GM23338 (cell line): ENCODE measurements around the gene SERBP1. TPM values are rescaled to one million over a fixed set of nuclear protein-coding genes. Genes with fewer than 3 reads are reported as not detected.

Experiments
- ATAC-seq: fragments of 200-7000 bp; cut with Tn5 transposase; 3 replicates; pipeline ENCODE4 v1.9.1; 2020
- DNase-seq: peaks from one replicate; pipeline ENCODE4 v3.0.0-alpha.2; 2015; ENCODE audit warnings: low spot score
- H2AFZ ChIP-seq: fragments of 200-600 bp; sonication (generic); 2 replicates; pipeline ENCODE4 v1.8.0; 2016; ENCODE audit warnings: antibody characterized with exemption, mild to moderate bottlenecking, moderate library complexity
- H3F3A ChIP-seq: fragments of 200-600 bp; sonication (generic); replicated peaks from 2 replicates; pipeline ENCODE4 v1.8.0; 2017; ENCODE audit warnings: antibody characterized with exemption, mixed run types, low read depth
- H3K27ac ChIP-seq: fragments of 200-600 bp; sonication (generic); 2 replicates; pipeline ENCODE4 v1.6.1; 2016; ENCODE audit warnings: low read depth
- H3K27me3 ChIP-seq: fragments of 200-600 bp; sonication (generic); 2 replicates; pipeline ENCODE4 v1.8.0; 2016; ENCODE audit warnings: mild to moderate bottlenecking, mixed run types, moderate library complexity; ENCODE audit not compliant: insufficient read depth
- H3K36me3 ChIP-seq: fragments of 200-600 bp; sonication (generic); 2 replicates; pipeline ENCODE4 v1.8.0; 2016; ENCODE audit warnings: mild to moderate bottlenecking; ENCODE audit not compliant: insufficient read depth
- H3K4me1 ChIP-seq: fragments of 200-600 bp; sonication (generic); 2 replicates; pipeline ENCODE4 v1.8.0; 2016; ENCODE audit warnings: mild to moderate bottlenecking, moderate library complexity; ENCODE audit not compliant: insufficient read depth
- H3K4me2 ChIP-seq: fragments of 200-600 bp; sonication (generic); 2 replicates; pipeline ENCODE4 v1.7.1; 2017; ENCODE audit warnings: mixed run types
- H3K4me3 ChIP-seq: fragments of 200-600 bp; sonication (generic); 2 replicates; pipeline ENCODE4 v1.6.1; 2016; ENCODE audit warnings: mixed run types
- H3K79me2 ChIP-seq: fragments of 200-600 bp; sonication (generic); replicated peaks from 2 replicates; pipeline ENCODE4 v1.8.0; 2017; ENCODE audit warnings: mild to moderate bottlenecking; ENCODE audit not compliant: insufficient read depth
- H3K9me2 ChIP-seq: fragments of 200-600 bp; sonication (generic); 2 replicates; pipeline ENCODE4 v1.8.0; 2017; ENCODE audit not compliant: insufficient read depth
- H4K20me1 ChIP-seq: fragments of 200-600 bp; sonication (generic); replicated peaks from 2 replicates; pipeline ENCODE4 v1.8.0; 2017; ENCODE audit warnings: mild to moderate bottlenecking; ENCODE audit not compliant: insufficient read depth
- H3K27ac Mint-ChIP-seq: 2 replicates; pipeline ENCODE4 v1.8.0; 2020; ENCODE audit warnings: inconsistent platforms, mild to moderate bottlenecking, moderate library complexity, mixed read lengths
- H3K27me3 Mint-ChIP-seq: 3 replicates; pipeline ENCODE4 v1.8.0; 2022; ENCODE audit warnings: low read depth, mild to moderate bottlenecking, moderate library complexity, mixed read lengths, inconsistent platforms; ENCODE audit not compliant: insufficient read depth, poor library complexity
- H3K36me3 Mint-ChIP-seq: 3 replicates; pipeline ENCODE4 v1.8.0; 2021; ENCODE audit warnings: low read depth, mild to moderate bottlenecking, inconsistent platforms, moderate library complexity, mixed read lengths
- H3K4me1 Mint-ChIP-seq: 3 replicates; pipeline ENCODE4 v1.8.0; 2020; ENCODE audit warnings: mild to moderate bottlenecking, inconsistent platforms, mixed read lengths
- H3K4me3 Mint-ChIP-seq: 3 replicates; pipeline ENCODE4 v1.8.0; 2021; ENCODE audit warnings: moderate library complexity, mild to moderate bottlenecking, inconsistent platforms, mixed read lengths
- H3K9me3 Mint-ChIP-seq: 3 replicates; pipeline ENCODE4 v1.8.0; 2020; ENCODE audit warnings: moderate library complexity, mild to moderate bottlenecking, inconsistent platforms, mixed read lengths
- CREB1 ChIP-seq: fragments of 250-450 bp; sonication (Bioruptor Pico); IDR thresholded peaks from 2 replicates; pipeline ENCODE4 v1.5.0; 2020; ENCODE audit warnings: low read depth, mild to moderate bottlenecking, moderate library complexity
- CTCF ChIP-seq, 2 experiments: fragments of 200-600 bp in 1 of 2; sonication (generic) in 1 of 2; conservative IDR thresholded peaks; 2 replicates each; pipeline versions ENCODE4 v1.5.1 to v1.6.1; 2016 to 2017; ENCODE audit warnings: antibody characterized with exemption in 2 of 2, low read depth in 2 of 2, mild to moderate bottlenecking in 2 of 2, moderate library complexity in 1 of 2
- EZH2 ChIP-seq: fragments of 200-600 bp; sonication (generic); IDR thresholded peaks from one replicate; pipeline ENCODE4 v1.8.0; 2017; ENCODE audit warnings: antibody characterized with exemption, mild to moderate bottlenecking, low read depth; ENCODE audit not compliant: unreplicated experiment
- EZH2phosphoT487 ChIP-seq: fragments of 200-600 bp; sonication (generic); IDR thresholded peaks from one replicate; pipeline ENCODE4 v1.8.1; 2018; ENCODE audit warnings: antibody characterized with exemption; ENCODE audit not compliant: unreplicated experiment
- JUNB ChIP-seq: IDR thresholded peaks from one replicate; pipeline ENCODE4 v1.6.1; 2016; ENCODE audit warnings: antibody characterized with exemption; ENCODE audit not compliant: unreplicated experiment
- NANOG ChIP-seq: IDR thresholded peaks from 2 replicates; pipeline ENCODE4 v1.6.1; 2016; ENCODE audit warnings: antibody characterized with exemption, borderline replicate concordance
- POLR2AphosphoS5 ChIP-seq: IDR thresholded peaks from 2 replicates; pipeline ENCODE4 v1.6.1; 2016; ENCODE audit warnings: antibody characterized with exemption, low read depth
- STAT1 ChIP-seq: IDR thresholded peaks from one replicate; pipeline ENCODE4 v1.6.1; 2016; ENCODE audit warnings: antibody characterized with exemption; ENCODE audit not compliant: unreplicated experiment
- ZNF114 ChIP-seq: fragments of 250-450 bp; sonication (Bioruptor Pico); IDR thresholded peaks from 2 replicates; pipeline ENCODE4 v1.5.0; 2020; ENCODE audit warnings: mild to moderate bottlenecking, moderate library complexity
- ZNF331 ChIP-seq: fragments of 250-450 bp; sonication (Bioruptor Pico); IDR thresholded peaks from 2 replicates; pipeline ENCODE4 v1.5.0; 2020; ENCODE audit warnings: low read depth, mild to moderate bottlenecking, moderate library complexity
- polyA plus RNA-seq: library from polyadenylated mRNA; unstranded; fragments of >200 nt; fragmentation: Nextera tagmentation; extraction: Ambion mirVana; gene quantifications from 2 replicates; pipeline ENCODE4 v1.2.1, GENCODE V29; 2016
- total RNA-seq: library from RNA; depleted of rRNA; stranded (reverse); fragments of >200 nt; shearing (Covaris generic); gene quantifications from 2 replicates; pipeline ENCODE4 v1.2.3, GENCODE V29; 2014
- TF ChIP-seq, protein P1 (sequence below): IDR thresholded peaks from 2 replicates; pipeline ENCODE4 v1.6.1; 2016; ENCODE audit warnings: antibody characterized with exemption

SERBP1 gene
- total and polyA plus RNA-seq, 2 experiments from 2014 or later = 559 to 674 TPM

DNA sequence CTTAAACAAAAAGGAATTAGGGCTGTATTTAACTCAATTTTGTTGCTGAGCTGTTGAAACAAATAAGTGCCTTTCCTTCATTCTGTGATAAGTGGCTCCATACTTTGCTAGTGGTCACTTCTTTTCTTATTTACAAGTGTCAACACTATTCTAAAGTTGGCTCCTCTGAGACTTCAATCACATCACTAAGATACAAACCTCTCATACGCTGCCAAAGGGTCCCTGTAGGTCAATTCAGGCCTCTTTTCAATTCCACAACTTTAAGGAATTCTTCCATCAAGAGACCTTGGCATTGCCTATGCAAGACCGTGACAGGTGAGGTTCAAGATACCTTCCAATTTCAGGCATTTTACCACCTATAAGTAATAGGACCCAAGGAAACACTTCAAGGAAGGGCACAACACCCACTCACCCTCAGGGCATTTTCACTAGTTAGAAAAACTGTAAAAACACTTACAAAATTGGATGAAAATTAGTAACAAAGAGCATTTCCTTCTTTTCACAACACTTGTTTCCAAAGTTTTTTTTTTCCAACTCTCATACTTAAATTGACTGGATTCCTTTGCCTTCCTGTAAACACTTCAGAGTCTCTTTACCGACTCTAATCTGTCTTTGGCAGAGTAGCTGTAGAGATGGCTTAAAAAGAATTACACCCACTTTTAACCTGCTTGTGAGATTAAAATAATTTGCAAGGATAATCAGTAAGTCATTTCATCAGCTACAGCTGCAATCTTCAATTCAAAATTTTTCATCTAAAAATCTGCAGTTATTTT, 24.5 kb downstream of the SERBP1 start (continued):
- TF ChIP-seq CTCF (conservative IDR thresholded peaks at IDR 0.05; ENCODE audit: low read depth in 2 of 2) (no peak), POLR2AphosphoS5 (no peak), CREB1 (CRISPR knock-in tag) (no peak), JUNB (no peak), NANOG (no peak), ZNF114 (CRISPR knock-in tag) (no peak)

DNA sequence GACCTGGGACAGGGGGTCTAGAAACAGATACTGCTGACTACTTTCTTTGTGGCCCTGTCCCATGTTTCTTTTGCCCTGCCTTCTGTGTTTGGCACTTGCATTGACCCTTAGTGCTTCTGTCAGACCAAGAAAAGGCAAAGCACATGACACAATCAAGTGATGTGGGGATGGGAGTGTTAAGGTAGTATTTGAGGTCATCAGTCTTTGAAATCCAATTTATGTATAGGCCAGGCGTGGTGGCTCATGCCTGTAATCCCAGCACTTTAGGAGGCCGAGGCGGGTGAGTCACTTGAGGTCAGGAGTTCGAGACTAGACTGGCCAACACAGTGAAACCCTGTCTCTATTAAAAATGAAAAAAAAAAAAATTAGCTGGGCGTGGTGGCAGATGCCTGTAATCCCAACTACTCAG, 26.0 kb downstream of the SERBP1 start:
- H2AFZ ChIP-seq = no peak overlapping the region
- DNase-seq (no peak), ATAC-seq (no peak)
- H3K9me2 ChIP-seq = 0 out of 2 replicates have a peak, but pooled peaks cover 5% of the 10 kb centered on the region
- H3K9me3 Mint-ChIP-seq = no peaks in the 10 kb centered on the region
- no peaks in the 10 kb centered on the region for H3K36me3 ChIP-seq
- TF ChIP-seq CTCF (conservative IDR thresholded peaks at IDR 0.05; ENCODE audit: low read depth in 2 of 2) = no peak
- TF ChIP-seq POLR2AphosphoS5 = 0 out of 2 replicates have a peak, but pooled peaks have one; percentile 18
- H3K4me1 Mint-ChIP-seq = peaks cover 16% of the 10 kb centered on the region
- no peak overlapping the region for H3K4me2 ChIP-seq
- peaks cover 5% of the 10 kb centered on the region for H3K27me3 Mint-ChIP-seq
- no peaks in the 10 kb centered on the region; the same call in none of the 2 replicates for H4K20me1 ChIP-seq
- H3K4me1 ChIP-seq = peaks cover 6% of the 10 kb centered on the region
- no peaks in the 10 kb centered on the region for H3K79me2 ChIP-seq
- no peak overlapping the region for H3K27ac Mint-ChIP-seq
- H3K4me3 ChIP-seq = no peak overlapping the region
- no peak overlapping the region for H3K27ac ChIP-seq
- no peaks in the 10 kb centered on the region for H3K27me3 ChIP-seq
- no peak overlapping the region for H3K4me3 Mint-ChIP-seq
- H3K36me3 Mint-ChIP-seq = peaks cover 1% of the 10 kb centered on the region
- H3F3A ChIP-seq = peaks cover 11% of the 10 kb centered on the region; the same call in 1 of the 2 replicates

GRCh38 chr1:67401443-67401842, 28.8 kb downstream of the SERBP1 start:
- no peak overlapping the region for H3K4me3 Mint-ChIP-seq
- H3K27me3 Mint-ChIP-seq = peaks cover 8% of the 10 kb centered on the region
- peaks cover 17% of the 10 kb centered on the region for H3K4me1 ChIP-seq
- no peaks in the 10 kb centered on the region for H3K9me3 Mint-ChIP-seq
- H3K27ac Mint-ChIP-seq = no peak overlapping the region
- peaks cover 16% of the 10 kb centered on the region for H3K36me3 Mint-ChIP-seq
- H3K27me3 ChIP-seq = no peaks in the 10 kb centered on the region
- no peak overlapping the region for H2AFZ ChIP-seq
- no peak overlapping the region for H3K4me3 ChIP-seq
- H3K9me2 ChIP-seq = peaks cover 14% of the 10 kb centered on the region
- no peak for ATAC-seq
- H3K4me2 ChIP-seq = no peak overlapping the region
- H3K79me2 ChIP-seq = no peaks in the 10 kb centered on the region
- H3K36me3 ChIP-seq = no peaks in the 10 kb centered on the region
- H3K27ac ChIP-seq = 0 out of 2 replicates have a peak overlapping the region, but pooled peaks have one; percentile 67
- DNase-seq = no peak
- no peaks in the 10 kb centered on the region; the same call in 1 of the 2 replicates for H4K20me1 ChIP-seq
- peaks cover 29% of the 10 kb centered on the region for H3K4me1 Mint-ChIP-seq
- H3F3A ChIP-seq = peaks cover 11% of the 10 kb centered on the region; the same call in 1 of the 2 replicates
- TF ChIP-seq EZH2 (no peak), JUNB (no peak), EZH2phosphoT487 (no peak), POLR2AphosphoS5 (no peak), STAT1 (no peak), ZNF331 (CRISPR knock-in tag) (no peak)
- TF ChIP-seq, protein P1, sequence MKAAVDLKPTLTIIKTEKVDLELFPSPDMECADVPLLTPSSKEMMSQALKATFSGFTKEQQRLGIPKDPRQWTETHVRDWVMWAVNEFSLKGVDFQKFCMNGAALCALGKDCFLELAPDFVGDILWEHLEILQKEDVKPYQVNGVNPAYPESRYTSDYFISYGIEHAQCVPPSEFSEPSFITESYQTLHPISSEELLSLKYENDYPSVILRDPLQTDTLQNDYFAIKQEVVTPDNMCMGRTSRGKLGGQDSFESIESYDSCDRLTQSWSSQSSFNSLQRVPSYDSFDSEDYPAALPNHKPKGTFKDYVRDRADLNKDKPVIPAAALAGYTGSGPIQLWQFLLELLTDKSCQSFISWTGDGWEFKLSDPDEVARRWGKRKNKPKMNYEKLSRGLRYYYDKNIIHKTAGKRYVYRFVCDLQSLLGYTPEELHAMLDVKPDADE = no peak
